ENCODE measurements around the gene MRPL3.
"Not testable (repeated sequence)": the region's sequence is repeated elsewhere in the genome, so short reads cannot be mapped to it uniquely, and the experiment has no call there.

MRPL3 gene

DNA sequence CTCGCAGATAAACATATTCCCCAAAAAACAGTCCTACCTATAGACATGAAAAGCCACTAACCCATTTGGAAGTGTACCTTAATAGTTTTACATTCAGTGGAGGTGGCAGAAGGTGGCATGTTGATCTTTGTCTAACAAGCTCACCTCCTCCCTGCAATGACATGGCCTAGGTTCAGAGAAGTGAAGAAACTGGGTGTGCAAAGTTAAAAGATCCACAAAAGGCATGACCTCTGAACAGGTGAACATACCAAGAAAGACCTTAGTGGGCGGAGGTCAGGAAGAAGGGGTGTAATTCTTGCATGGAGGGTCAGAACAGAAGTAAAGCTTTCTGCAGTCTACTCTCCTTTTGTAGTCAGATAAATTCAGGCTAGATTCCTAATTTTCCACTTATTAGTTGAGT lies 822 bp downstream of the MRPL3 start:
- DNase-seq = no peak

- DNase-seq = no peak
Measured at GRCh38 chr3:131494706-131495105, 8.1 kb downstream of the MRPL3 start.

DNA sequence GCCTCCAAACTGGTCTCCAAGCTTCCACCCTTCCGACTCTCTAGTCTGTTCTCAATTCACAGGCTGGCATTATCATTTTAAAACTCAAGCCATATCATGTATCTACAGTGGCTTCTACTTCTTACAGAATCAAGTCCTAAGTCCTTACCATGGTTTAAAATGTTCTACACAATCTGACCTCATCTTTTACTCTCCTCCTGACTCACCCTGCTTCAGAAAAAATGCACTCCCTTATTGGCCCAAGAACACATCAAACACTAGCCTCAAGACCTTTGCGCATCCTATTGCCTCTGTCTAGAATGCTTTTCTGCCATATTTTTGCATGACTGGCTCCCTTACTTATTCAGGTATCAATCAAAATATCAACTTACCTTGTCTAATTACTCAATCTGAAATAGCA lies 11.0 kb downstream of the MRPL3 start:
- no peak for DNase-seq

DNA sequence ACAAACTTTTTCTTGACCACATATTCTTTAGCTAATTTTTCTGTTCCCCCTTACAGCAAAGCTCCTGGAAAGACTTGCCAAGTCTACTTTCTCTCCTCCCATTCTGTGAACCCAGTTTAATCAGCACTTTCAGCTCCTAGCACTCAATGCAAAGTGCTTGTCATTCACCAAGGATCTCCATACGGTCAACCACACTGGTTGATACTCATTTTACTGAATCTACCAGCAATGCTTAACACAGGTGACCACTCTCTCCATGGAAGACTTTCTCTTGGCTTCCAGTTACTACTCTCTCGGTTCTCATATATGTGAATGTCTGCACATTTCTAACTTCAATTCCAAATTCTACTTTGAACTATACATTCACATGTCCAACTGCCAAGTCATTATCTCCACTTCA lies 11.7 kb downstream of the MRPL3 start:
- no peak for DNase-seq

DNA sequence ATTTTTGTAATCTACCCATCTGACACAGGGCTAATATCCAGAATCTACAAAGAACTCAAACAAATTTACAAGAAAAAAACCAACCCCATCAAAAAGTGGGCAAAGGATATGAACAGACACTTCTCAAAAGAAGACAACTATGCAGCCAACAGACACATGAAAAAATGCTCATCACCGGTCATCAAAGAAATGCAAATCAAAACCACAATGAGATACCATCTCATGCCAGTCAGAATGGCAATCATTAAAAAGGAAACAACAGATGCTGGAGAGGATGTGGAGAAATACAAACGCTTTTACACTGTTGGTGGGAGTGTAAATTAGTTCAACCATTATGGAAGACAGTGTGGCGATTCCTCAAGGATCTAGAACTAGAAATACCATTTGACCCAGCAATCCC lies 16.2 kb downstream of the MRPL3 start:
- DNase-seq = not testable (repeated sequence)

DNA sequence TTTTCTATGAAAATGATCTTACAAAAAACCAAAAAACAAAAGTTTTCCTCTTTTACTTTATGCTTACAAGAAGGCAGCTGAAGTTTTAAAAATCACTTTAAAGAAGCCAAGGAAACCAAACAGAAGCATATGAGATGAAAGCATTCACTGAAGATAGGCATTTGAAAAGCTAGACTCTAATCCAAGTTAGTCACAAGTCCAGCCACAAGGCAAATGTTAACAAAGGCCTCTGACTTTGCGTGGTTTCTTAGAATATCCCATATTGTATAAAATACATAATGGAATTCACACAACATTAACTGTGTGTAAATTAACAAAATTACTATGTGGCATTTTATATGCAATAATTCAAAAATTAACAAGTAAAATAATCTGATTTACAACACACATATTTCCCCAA lies 17.7 kb downstream of the MRPL3 start:
- no peak for DNase-seq

GRCh38 chr3:131484496-131485111 lies 18.2 kb downstream of the MRPL3 start:
- no peak for DNase-seq

GRCh38 chr3:131480116-131480515 lies 22.7 kb downstream of the MRPL3 start:
- DNase-seq = no peak

- DNase-seq = no peak
Measured at GRCh38 chr3:131477813-131478212, 25.0 kb downstream of the MRPL3 start.

GRCh38 chr3:131474115-131474514 lies 28.7 kb downstream of the MRPL3 start:
- no peak for DNase-seq

- no peak for DNase-seq
Measured at GRCh38 chr3:131470377-131470776, 32.4 kb downstream of the MRPL3 start.

GRCh38 chr3:131458653-131459052 lies 44.1 kb downstream of the MRPL3 start:
- no peak for DNase-seq

DNA sequence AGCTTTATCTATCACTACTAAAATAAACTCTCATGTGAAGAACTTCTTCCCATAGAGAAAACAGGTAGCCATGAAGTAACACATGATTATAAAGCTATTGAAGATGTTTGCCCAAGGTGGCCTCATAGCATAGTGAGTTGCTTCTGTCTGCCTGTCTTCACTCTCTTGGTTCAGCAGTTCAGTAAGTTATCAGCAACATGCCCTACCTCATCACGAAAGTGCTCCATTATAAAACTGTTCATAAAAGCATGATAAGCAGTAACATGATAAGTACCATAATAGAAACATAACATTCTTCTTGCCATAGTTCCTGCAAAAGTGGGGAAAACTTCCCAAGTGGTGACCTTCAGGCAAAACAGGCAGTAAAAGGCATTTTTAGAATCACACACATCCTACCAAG lies 45.6 kb downstream of the MRPL3 start:
- DNase-seq = no peak

- DNase-seq = no peak
Measured at GRCh38 chr3:131454501-131454900, 48.3 kb downstream of the MRPL3 start.

DNA sequence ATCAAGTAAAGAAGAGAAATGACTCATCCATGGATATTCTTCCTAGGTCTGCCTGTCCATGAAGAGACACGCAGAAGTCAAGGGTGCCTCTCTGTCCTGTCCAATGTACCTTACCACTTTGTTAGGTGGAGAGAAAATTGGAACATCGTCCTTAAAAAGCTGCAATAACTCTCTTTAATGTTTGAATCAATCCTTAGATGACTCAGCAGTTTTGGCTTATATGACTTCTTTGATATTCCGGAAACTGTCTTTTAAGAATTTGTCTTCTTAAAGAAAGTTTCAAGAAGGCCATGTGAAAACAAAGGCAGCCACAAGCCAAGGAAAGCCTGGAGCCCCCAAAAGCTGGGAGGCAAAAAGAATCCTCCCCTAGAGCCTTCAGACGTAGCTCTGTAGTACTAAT lies 49.2 kb downstream of the MRPL3 start:
- DNase-seq = no peak

DNA sequence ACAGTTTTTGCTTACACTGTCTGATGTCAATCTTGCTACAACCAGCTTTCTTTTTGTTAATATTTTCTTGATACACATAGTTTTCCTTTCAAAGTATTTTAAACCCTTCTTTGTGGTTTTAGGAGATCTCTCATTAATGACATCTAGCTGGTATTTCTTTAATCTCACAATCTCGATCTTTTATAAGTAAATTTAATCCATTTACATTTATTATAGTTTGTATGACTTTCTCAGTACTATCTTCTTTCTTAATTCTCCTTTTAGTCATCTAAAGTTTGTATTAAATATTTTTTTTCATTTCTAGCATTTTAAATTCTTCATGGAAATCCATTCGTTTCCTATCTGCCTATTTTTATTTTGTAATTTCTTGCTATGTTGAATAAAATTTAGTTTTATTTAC lies 55.4 kb downstream of the MRPL3 start:
- DNase-seq = no peak

GRCh38 chr3:131444180-131444579 lies 58.6 kb downstream of the MRPL3 start:
- no peak for DNase-seq

GRCh38 chr3:131439084-131439483 lies 63.7 kb downstream of the MRPL3 start:
- no peak for DNase-seq

GRCh38 chr3:131435000-131435399 lies 67.8 kb downstream of the MRPL3 start:
- DNase-seq = no peak

GRCh38 chr3:131432441-131432840 lies 70.3 kb downstream of the MRPL3 start:
- no peak for DNase-seq

DNA sequence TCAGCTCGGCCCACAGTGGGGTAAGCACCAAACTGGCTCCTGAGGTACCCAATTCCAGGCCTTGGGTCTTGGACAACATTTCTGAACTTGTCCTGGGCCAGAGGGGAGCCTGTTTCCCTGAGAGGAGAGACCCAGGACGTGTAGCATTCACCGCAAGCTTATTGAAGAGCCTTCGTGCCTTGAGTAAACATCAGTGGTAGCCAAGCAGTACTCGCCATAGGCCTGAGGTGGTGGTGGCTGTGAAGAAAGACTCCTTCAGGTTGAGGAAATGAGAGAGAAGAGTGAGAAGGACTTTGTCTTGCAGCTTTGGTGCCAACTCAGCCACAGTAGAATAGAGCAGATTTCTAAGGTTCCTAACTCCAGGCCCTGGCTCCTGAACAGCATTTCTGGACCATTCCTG lies 71.0 kb downstream of the MRPL3 start:
- DNase-seq = no peak

DNA sequence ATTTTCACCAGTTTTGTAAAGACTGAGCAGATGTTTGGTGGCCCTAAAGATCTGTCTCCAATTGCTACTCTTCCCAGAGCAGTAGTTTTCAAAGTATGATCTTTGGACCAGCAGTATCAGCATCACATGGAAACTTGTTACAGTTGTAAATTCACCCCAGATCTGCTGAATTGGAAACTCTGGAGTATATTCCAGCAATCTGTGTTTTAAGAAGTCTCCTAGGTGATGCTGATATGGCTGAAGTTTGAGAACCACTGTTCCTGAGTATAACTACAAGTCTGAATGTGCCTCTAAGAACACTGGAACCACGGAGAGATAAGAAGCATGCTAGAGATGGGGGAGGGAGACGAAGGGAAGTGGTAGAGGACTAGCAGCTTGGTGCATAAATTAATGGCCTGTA lies 75.5 kb downstream of the MRPL3 start:
- no peak for DNase-seq

GRCh38 chr3:131421957-131422498 lies 80.7 kb downstream of the MRPL3 start:
- no peak for DNase-seq

DNA sequence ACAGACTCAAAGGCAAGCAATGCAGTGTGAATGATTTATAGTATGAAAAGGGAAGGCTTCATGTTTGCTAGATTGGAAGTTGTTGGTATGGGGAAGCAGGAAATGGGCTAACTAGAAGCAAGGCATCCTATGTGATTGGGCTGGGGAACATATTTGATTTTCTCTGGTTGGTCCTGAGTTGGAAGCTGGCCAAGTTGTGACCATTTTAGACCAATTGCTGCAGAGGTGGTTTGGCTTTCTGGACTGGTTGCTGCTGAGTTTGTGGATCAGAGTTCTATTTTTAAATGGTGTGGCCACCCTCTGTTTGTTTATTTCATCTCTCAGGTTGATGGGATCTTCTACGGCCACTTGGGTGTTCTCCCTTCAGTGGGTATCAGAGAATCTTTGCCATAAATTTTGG lies 81.5 kb downstream of the MRPL3 start:
- no peak for DNase-seq
